Activated naive CD4-positive, alpha-beta T cell treated with anti-CD3 and anti-CD28 coated beads, Interleukin-2, amount 10 ng/mL, durations not matched to agents 5 hours and 36 hours (primary cell): ENCODE results near the gene KLC3. TPM values are rescaled to one million over a fixed set of nuclear protein-coding genes. Genes with fewer than 3 reads are reported as not detected.

Experiments used
- total RNA-seq, 2 experiments: library from RNA; stranded (reverse); gene quantifications; one replicate each; pipeline ENCODE4 v1.2.3, GENCODE V29; 2021

KLC3 gene
- not detected for total RNA-seq

GRCh38 chr19:45340232-45340898, at the start of gene KLC3:
Gene KLC3, plus strand, starts transcription at chr19:45340750. Its CDS starts 4,792 bp downstream, at chr19:45345542.

GRCh38 chr19:45322744-45323281, 17.7 kb upstream of the KLC3 start, which contains the start of gene CKM:
Gene CKM, minus strand, starts transcription at chr19:45322875. Its CDS starts 3,162 bp downstream, at chr19:45319713.

GRCh38 chr19:45370410-45371204, 30.1 kb downstream of the KLC3 start, which contains the start of gene ERCC2:
Gene ERCC2, minus strand, starts transcription at chr19:45370573. Its CDS starts 33 bp downstream, at chr19:45370540.

Other genes starting within 250 kb of the KLC3 start
- gene PPP1R37, start 247.6 kb upstream of the KLC3 start, total RNA-seq = 10 to 100 TPM; 21.2 to 21.6 TPM
- gene NKPD1, start 179.8 kb upstream of the KLC3 start, total RNA-seq = under 1 TPM; 0.24 to 0.35 TPM
- 100 to 1,000 TPM in 1 of 2 experiments, 10 to 100 TPM in 1; 97.9 to 102 TPM for gene TRAPPC6A, start 162.5 kb upstream of the KLC3 start, total RNA-seq
- gene BLOC1S3, start 162.0 kb upstream of the KLC3 start, total RNA-seq = 10 to 100 TPM; 16.7 to 18.7 TPM
- gene EXOC3L2, start 95.3 kb upstream of the KLC3 start, total RNA-seq = not detected
- 10 to 100 TPM; 22.1 to 25.2 TPM for gene MARK4, start 89.5 kb upstream of the KLC3 start, total RNA-seq
- not detected for gene CKM, start 17.9 kb upstream of the KLC3 start, total RNA-seq
- 10 to 100 TPM; 22.9 to 24.5 TPM for gene ERCC2, start 29.8 kb downstream of the KLC3 start, total RNA-seq
- gene PPP1R13L, start 64.3 kb downstream of the KLC3 start, total RNA-seq = 10 to 100 TPM; 18.1 to 24.4 TPM
- 1 to 10 TPM; 6.2 to 6.7 TPM for gene POLR1G, start 65.9 kb downstream of the KLC3 start, total RNA-seq
- 10 to 100 TPM; 58.1 to 60.7 TPM for gene ERCC1, start 83.2 kb downstream of the KLC3 start, total RNA-seq
- gene FOSB, start 127.2 kb downstream of the KLC3 start, total RNA-seq = 1 to 10 TPM; 8.2 to 9.8 TPM
- gene RTN2, start 156.3 kb downstream of the KLC3 start, total RNA-seq = 1 to 10 TPM; 1.8 TPM
- gene PPM1N, start 157.7 kb downstream of the KLC3 start, total RNA-seq = 1 to 10 TPM; 1.4 to 2.6 TPM
- gene VASP, start 166.7 kb downstream of the KLC3 start, total RNA-seq = 100 to 1,000 TPM; 156 to 162 TPM
- gene OPA3, start 244.1 kb downstream of the KLC3 start, total RNA-seq = 10 to 100 TPM; 13.0 to 15.2 TPM